RWPE2 (cell line): ENCODE results near the gene MS4A8.
"Not testable (repeated sequence)": the region's sequence is repeated elsewhere in the genome, so short reads cannot be mapped to it uniquely, and the experiment has no call there.

Experiments used
- ATAC-seq: fragments of 200-7000 bp; cut with Tn5 transposase; 3 replicates; pipeline ENCODE4 v1.9.1; 2021; ENCODE audit warnings: low read depth
- DNase-seq: peaks from one replicate; pipeline ENCODE4 v3.0.0-alpha.2; 2020; ENCODE audit warnings: low spot score
- H3K27ac ChIP-seq: fragments of 450-650 bp; 2 replicates; pipeline ENCODE4 v1.5.1; 2017; ENCODE audit warnings: mild to moderate bottlenecking; ENCODE audit not compliant: poor library complexity, severe bottlenecking
- H3K27me3 ChIP-seq: fragments of 250-450 bp; sonication (Bioruptor Pico); 2 replicates; pipeline ENCODE4 v1.5.1; 2021; ENCODE audit warnings: mild to moderate bottlenecking, moderate library complexity; ENCODE audit not compliant: insufficient read depth, poor library complexity, severe bottlenecking
- H3K36me3 ChIP-seq: fragments of 250-450 bp; sonication (Bioruptor Pico); 2 replicates; pipeline ENCODE4 v1.5.1; 2020; ENCODE audit warnings: low read depth, mild to moderate bottlenecking, moderate library complexity
- H3K4me1 ChIP-seq: fragments of 250-450 bp; sonication (Bioruptor Pico); 2 replicates; pipeline ENCODE4 v1.5.1; 2021; ENCODE audit warnings: mild to moderate bottlenecking, moderate library complexity; ENCODE audit not compliant: insufficient read depth, poor library complexity, severe bottlenecking
- H3K4me3 ChIP-seq: fragments of 250-450 bp; sonication (Bioruptor Pico); 2 replicates; pipeline ENCODE4 v1.5.1; 2021; ENCODE audit warnings: mild to moderate bottlenecking, moderate library complexity; ENCODE audit not compliant: severe bottlenecking
- H3K9me3 ChIP-seq: fragments of 250-450 bp; sonication (Bioruptor Pico); 2 replicates; pipeline ENCODE4 v1.5.1; 2021; ENCODE audit warnings: mild to moderate bottlenecking, moderate library complexity; ENCODE audit not compliant: severe bottlenecking
- TF ChIP-seq, protein P1 (sequence below): fragments of 450-650 bp; IDR thresholded peaks from one replicate; pipeline ENCODE4 v1.5.1; 2017; ENCODE audit warnings: mild to moderate bottlenecking, moderate library complexity; ENCODE audit not compliant: poor library complexity, severe bottlenecking

MS4A8 gene

DNA sequence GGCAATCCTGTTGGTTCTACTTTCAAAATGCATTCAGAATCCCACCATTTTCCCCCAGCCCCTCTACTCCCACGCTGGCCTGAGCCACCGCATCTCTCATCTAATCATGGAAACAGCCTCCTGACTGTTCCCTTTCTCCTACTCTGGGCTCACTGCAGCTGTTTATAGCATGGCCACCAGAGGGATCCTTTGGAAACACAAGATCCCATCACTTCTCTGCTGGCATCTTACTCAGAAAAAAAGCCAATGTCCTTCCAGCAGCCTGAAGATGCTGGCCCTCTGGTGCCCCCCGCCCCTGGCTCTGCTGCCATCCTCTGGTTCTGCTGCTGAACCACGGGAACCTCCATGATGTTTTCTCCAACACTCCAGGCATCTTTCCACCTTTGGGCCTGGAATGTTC lies 11.1 kb downstream of the MS4A8 start:
- Histone ChIP-seq H3K9me3 (no peaks in the 10 kb centered on the region), H3K27ac (no peak overlapping the region), H3K36me3 (no peaks in the 10 kb centered on the region), H3K4me3 (no peak overlapping the region), H3K27me3 (peaks cover 6% of the 10 kb centered on the region), H3K4me1 (no peaks in the 10 kb centered on the region)
- peak; percentile 27; the same call in 1 of the 3 replicates for ATAC-seq
- TF ChIP-seq, protein P1, sequence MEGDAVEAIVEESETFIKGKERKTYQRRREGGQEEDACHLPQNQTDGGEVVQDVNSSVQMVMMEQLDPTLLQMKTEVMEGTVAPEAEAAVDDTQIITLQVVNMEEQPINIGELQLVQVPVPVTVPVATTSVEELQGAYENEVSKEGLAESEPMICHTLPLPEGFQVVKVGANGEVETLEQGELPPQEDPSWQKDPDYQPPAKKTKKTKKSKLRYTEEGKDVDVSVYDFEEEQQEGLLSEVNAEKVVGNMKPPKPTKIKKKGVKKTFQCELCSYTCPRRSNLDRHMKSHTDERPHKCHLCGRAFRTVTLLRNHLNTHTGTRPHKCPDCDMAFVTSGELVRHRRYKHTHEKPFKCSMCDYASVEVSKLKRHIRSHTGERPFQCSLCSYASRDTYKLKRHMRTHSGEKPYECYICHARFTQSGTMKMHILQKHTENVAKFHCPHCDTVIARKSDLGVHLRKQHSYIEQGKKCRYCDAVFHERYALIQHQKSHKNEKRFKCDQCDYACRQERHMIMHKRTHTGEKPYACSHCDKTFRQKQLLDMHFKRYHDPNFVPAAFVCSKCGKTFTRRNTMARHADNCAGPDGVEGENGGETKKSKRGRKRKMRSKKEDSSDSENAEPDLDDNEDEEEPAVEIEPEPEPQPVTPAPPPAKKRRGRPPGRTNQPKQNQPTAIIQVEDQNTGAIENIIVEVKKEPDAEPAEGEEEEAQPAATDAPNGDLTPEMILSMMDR = peak; percentile 13
- no peak for DNase-seq

DNA sequence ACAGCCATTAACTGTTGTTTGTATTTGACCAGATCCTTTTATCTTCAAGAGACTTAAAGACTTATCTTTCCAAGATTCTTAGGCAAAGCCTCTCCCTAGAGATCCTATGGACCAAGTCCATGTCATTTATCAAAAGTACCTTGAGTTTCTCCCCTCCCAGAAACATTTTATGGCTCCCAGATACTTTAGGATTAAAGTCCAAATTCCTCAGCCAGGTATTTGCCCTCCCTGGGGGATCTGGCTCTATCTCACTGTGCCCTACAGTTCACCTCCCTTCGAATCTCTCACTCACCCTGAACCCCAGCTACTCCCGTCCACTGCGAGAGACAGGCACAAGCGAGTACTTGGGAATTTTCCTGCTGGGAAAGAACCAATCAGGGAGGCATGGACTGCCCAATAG lies 11.9 kb downstream of the MS4A8 start:
- Histone ChIP-seq H3K4me3 (no peak overlapping the region), H3K27ac (no peak overlapping the region), H3K9me3 (no peaks in the 10 kb centered on the region), H3K4me1 (no peaks in the 10 kb centered on the region), H3K36me3 (no peaks in the 10 kb centered on the region), H3K27me3 (peaks cover 6% of the 10 kb centered on the region)
- DNase-seq (no peak), ATAC-seq (no peak)
- TF ChIP-seq, protein P1 = no peak

DNA sequence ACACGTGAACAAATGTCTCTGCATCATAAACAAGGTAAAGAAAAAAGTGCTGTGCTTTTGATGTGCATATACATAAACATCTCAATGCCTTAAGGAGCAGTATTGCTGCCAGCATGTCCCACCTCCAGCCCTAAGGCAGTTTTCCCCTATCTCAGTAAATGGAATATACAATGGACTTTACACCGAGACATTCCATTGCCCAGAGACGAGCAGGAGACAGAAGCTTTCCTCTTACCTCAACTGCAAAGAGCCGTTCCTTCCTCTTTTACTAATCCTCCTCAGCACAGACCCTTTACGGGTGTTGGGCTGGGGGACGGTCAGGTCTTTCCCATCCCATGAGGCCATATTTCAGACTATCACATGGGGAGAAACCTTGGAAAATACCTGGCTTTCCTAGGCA lies 14.0 kb downstream of the MS4A8 start:
- H3K9me3 ChIP-seq, DNase-seq, H3K27ac ChIP-seq, H3K4me1 ChIP-seq, H3K36me3 ChIP-seq, H3K4me3 ChIP-seq, ATAC-seq, H3K27me3 ChIP-seq: not testable (repeated sequence)

DNA sequence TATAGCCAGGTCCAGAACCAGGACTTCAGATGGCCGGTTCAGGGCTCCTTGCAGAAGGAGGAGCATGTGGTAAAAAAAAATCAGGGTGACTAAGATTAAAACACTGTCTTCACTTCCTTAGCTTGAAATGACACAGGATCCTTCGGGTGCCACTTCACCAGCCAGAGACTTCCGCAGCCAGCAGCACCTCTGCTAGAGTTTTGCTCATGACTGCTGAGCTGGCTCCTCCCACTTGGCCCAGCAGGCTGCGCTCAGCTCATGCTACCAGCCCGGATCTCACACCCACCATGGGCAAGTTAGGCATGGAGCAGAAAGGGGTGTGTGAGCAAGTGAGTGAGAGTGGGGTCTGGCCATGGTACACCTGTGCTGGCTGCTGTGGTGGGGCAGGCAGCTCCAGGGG lies 18.5 kb downstream of the MS4A8 start:
- ATAC-seq = no peak
- DNase-seq = no peak
- H3K36me3 ChIP-seq = no peaks in the 10 kb centered on the region
- no peak overlapping the region for H3K27ac ChIP-seq
- peaks cover 4% of the 10 kb centered on the region for H3K27me3 ChIP-seq
- H3K4me1 ChIP-seq = no peaks in the 10 kb centered on the region
- TF ChIP-seq, protein P1 = no peak
- H3K4me3 ChIP-seq = no peak overlapping the region
- H3K9me3 ChIP-seq = no peaks in the 10 kb centered on the region

DNA sequence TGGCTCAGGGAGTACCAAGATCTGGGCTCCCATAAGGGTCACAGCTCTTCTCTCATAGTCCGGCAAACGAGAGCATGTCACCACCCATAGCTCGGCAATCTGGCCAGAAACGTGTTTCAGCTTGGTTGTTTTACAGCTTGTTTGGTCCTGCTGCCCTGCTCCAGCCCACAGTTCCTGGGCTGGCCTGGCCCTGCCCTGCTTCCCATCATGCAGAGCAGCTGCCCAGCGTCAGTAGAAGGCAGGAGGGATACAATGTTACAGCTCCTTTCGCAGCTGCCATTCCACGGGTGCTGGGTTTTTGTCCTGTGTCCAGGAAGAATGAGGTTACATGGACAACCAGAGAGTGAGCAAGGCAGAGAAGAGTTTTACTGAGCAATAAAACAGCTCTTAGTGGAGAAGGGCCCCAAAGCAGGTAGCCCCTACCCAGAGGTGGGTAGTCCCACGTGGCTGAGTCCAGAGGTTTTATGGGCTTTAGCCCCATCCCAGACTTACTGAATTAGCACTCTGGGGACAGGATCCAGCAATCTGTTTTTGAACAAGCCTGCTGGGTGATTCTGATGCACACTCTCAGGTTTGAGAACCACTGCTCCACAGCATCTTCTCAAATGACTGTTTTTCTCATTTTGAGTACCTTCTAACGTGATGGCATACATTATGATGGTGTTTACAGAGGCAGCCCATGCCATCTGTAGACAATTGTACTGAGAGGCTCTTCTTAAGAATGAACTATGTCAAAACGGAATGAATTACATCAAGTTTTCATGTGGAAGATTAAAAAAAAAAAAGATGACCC lies 19.3 kb downstream of the MS4A8 start:
- H3K36me3 ChIP-seq = no peaks in the 10 kb centered on the region
- no peak overlapping the region for H3K4me3 ChIP-seq
- TF ChIP-seq, protein P1 = no peak
- ATAC-seq (no peak), DNase-seq (no peak)
- H3K27ac ChIP-seq = no peak overlapping the region
- no peaks in the 10 kb centered on the region for H3K9me3 ChIP-seq
- no peaks in the 10 kb centered on the region for H3K4me1 ChIP-seq
- H3K27me3 ChIP-seq = peaks cover 4% of the 10 kb centered on the region
